GM12873 (cell line): ENCODE data around the gene CCDC28A.

Experiments used
- TF ChIP-seq, protein P1 (sequence below): IDR thresholded peaks from 2 replicates; pipeline ENCODE4 v1.5.1; 2012; ENCODE audit warnings: low read depth, mild to moderate bottlenecking, moderate library complexity, low read length, control low read depth; ENCODE audit not compliant: insufficient read depth; ENCODE audit errors: missing control alignments

The CCDC28A gene

DNA sequence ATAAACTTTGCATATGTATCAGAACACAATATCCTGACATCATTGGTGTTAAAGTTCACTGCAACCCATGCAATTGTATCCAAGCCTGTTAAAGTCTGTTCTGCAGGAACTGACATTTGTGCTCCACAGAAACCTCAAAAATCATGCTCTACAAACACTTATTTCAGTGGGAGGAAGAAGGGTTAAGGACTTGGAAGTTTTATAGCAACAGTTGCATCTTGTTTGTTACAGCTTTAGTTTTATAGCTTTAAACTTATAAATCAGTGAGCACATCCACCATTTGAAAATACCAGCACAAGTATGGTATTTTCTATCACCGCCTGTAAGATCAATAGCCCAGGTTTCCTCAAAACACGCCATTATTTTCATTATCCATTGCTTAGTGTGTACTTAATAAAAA lies 23.2 kb downstream of the CCDC28A start:
- TF ChIP-seq, protein P1, sequence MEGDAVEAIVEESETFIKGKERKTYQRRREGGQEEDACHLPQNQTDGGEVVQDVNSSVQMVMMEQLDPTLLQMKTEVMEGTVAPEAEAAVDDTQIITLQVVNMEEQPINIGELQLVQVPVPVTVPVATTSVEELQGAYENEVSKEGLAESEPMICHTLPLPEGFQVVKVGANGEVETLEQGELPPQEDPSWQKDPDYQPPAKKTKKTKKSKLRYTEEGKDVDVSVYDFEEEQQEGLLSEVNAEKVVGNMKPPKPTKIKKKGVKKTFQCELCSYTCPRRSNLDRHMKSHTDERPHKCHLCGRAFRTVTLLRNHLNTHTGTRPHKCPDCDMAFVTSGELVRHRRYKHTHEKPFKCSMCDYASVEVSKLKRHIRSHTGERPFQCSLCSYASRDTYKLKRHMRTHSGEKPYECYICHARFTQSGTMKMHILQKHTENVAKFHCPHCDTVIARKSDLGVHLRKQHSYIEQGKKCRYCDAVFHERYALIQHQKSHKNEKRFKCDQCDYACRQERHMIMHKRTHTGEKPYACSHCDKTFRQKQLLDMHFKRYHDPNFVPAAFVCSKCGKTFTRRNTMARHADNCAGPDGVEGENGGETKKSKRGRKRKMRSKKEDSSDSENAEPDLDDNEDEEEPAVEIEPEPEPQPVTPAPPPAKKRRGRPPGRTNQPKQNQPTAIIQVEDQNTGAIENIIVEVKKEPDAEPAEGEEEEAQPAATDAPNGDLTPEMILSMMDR, result no peak

DNA sequence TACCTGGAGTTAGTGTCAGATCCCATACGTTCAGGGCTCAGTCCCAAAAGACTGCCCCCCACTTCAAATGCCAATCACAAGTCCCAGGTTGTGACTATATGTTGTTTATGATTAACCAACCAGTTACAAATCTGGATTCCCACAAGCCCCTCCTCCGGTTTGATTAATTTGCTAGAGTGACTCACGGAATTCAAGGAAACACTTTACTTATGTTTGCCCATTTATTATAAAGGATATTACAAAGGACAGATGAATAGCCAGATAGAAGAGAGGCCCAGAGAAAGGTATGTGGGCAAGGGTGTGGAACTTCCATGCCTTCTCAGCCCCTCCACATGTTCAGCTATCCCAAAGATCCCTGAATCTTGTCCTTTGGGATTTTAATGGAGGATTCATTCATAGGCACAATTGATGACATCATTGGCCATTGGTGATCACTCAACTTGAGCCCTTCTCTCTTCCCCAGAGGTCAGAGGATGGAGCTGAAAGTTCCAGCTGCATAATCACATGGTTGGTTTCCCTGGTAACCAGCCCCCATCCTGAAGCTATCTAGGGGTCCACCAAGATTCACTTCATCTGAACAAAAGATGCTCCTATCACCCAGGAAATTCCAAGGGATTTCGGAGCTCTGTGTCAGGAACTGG lies 24.4 kb downstream of the CCDC28A start:
- TF ChIP-seq, protein P1, result no peak

DNA sequence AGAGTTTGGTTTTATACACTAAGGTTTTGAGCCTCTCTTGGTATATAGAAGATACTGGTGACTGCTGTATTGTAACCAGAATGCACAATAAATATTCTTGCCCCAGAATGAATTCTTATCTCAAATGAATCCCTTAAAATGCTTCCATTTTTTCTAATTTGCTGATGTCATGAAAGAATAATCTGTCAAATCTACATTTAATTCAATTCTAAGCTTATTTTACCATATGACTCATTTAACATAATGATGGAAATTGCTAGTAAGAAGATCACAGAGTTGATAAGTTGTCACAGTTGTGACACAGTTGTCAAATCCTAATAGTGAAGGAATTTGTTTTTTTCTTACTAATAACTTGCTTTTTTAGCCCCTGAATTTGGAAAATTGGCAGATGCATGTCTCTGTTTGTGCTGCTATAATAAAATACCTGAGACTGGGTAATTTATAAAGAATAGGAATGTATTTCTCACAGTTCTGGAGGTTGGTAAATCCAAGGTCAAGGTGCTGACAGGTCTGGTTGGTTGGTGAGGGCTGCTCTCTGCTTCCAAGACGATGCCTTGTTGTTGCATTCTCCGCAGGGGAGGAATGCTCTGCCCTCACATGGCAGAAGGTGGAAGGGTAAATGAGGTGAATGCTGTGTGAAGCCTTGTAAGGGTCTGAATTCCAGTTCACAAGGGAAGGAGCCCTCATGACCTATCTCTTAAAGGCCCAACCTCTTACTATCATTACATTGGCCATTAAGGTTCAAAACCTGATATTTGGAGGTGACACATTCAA lies 27.0 kb downstream of the CCDC28A start:
- TF ChIP-seq, protein P1, result no peak

DNA sequence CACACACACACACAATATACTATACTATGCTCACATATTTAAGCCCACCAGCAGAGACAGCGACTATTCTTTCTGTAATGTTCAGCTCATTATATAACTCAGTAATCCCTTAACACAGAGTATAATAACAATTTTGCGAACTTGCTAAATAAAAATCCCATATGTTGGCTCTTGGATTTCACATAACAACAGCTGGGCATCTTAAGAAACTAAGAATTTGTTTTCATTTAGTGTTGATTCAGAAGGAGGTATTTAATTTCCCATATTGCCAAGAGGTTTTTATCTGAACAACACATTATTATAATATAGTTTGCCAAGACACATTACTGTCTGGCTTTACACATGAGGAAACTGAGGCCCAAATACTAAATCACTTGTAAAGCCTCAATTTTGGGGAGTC lies 29.8 kb downstream of the CCDC28A start:
- TF ChIP-seq, protein P1, result no peak

DNA sequence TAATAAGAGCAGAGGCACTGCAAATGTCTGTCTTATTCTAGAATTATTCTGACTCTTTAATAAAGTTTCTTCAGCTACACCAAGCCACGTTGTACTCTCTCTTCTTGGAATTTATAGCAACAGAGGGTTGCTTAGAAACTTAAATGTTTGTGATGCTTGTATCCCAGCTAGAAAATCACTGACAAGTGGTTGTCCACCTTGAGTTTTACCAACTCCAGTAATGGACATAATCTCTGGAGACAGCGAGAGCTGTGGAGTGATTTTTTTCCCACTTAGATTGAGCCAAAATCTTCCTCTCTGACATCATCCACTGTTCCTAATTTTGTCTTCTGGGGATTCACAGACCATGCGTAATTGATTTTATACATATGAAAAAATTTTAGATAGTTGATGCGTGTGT lies 30.3 kb downstream of the CCDC28A start:
- TF ChIP-seq, protein P1, result no peak

DNA sequence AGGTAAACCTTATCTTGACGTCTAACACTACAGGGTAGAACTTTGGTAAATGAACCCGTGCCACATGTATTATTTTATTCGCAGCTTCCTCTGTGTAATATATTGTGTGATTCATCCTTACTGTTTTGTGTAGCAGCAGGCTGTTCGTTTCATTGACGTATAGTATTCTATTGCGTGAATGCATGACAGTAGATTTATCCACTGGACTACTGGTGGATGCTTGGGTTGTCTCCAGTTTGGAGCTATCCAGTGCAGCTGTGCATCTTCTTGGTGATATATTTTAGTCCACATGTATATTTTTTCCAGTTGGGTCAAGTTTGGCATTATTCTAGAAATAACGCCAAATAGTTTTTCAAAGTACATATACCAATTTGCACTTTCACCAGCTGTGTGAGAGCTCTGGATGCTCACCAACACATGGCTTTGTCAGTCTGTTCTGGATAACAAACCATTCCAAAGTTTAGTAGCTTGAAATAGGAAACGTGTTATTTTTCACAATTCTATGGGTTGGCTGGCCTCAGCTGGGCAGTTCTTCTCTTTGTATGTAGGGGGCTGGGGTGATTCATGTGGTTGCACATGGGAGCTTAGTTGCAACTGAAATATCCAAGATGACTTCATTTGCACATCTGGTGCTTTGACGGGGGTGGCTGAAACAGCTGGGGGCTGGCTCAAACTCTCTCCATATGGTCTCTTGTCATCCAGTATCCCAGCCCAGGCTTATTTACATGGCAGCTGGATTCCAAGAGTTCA lies 31.6 kb downstream of the CCDC28A start:
- TF ChIP-seq, protein P1, result no peak

DNA sequence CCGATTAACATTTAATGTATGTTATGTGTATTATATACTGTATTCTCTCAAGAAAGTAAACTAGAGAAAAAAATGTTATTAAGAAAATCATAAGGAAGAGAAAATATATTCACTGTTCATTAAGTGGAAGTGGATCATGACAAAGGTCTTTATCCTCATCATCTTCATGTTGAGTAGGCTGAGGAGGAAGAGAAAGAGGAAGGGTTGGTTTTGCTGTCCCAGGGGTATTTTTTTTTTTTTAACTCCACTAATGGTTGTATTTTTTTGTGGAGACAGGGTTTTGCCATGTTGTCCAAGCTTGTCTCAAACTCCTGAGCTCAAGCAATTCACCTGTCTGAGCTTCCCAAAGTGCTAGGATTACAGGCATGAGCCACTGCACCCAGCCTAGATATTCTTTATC lies 33.3 kb downstream of the CCDC28A start:
- TF ChIP-seq, protein P1, result no peak
